Neural progenitor cell (in vitro differentiated cells): ENCODE data around the gene SCCPDH.

Experiments
- CTCF ChIP-seq: fragments of 200-600 bp; sonication (generic); IDR thresholded peaks from 2 replicates; pipeline ENCODE4 v1.5.1; 2017; ENCODE audit warnings: antibody characterized with exemption, mild to moderate bottlenecking
- EZH2 ChIP-seq: fragments of 200-600 bp; sonication (generic); IDR thresholded peaks from 2 replicates; pipeline ENCODE4 v1.6.1; 2017; ENCODE audit warnings: antibody characterized with exemption, mild to moderate bottlenecking, moderate library complexity

DNA sequence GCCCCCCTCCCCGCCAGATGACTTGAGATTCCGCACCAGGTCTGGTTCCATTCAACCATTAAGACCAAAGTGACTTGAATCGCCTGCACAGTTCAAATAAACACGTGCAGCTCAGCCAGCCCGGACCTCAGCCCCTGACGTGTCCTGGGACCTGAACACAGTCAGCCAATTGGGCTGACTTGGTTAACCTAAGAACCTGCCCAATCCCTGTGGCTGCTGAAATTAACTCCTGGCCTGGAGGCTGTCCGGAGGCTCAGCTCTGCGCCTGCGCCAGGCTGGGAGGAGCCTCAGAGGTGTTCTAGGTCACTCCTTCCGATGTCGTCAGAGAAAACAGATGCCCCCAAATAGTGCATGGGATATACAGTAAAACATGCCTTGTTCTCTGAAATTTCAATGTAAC lies 73.4 kb downstream of the SCCPDH start:
- TF ChIP-seq CTCF (no peak), EZH2 (no peak)
